Uterus (tissue), 4 donors: Measurements from ENCODE around the gene MED27. TPM values are rescaled to one million over a fixed set of nuclear protein-coding genes. Genes with fewer than 3 reads are reported as not detected.

Experiments used
- DNase-seq, 2 donors: peaks; one replicate each; pipeline ENCODE4 v3.0.0-alpha.2; 2019 to 2020
- H3K27ac ChIP-seq, 2 donors: fragments of 200-600 bp; sonication (generic); 1 replicate in 1 of 2; 2 replicates in 1 of 2; pipeline ENCODE4 v1.5.1; 2016 to 2018
- H3K27me3 ChIP-seq, 2 donors: fragments of 200-600 bp; sonication (generic); one replicate each; pipeline ENCODE4 v1.5.1; 2018 to 2019; ENCODE audit warnings: control low read depth in 1 of 2
- H3K36me3 ChIP-seq, 2 donors: fragments of 200-600 bp; sonication (generic); one replicate each; pipeline ENCODE4 v1.5.1; 2019; ENCODE audit warnings: control low read depth in 1 of 2
- H3K4me1 ChIP-seq, 2 donors: fragments of 200-600 bp; sonication (generic); one replicate each; pipeline ENCODE4 v1.5.1; 2018 to 2019; ENCODE audit warnings: control low read depth in 1 of 2
- H3K4me3 ChIP-seq, 2 donors: fragments of 200-600 bp; sonication (generic); 1 replicate in 1 of 2; 2 replicates in 1 of 2; pipeline ENCODE4 v1.5.1; 2018 to 2019; ENCODE audit warnings: mild to moderate bottlenecking in 1 of 2
- H3K9me3 ChIP-seq, 2 donors: fragments of 200-600 bp; sonication (generic); one replicate each; pipeline ENCODE4 v1.5.1; 2019; ENCODE audit warnings: control low read depth in 1 of 2
- POLR2A ChIP-seq, 2 donors: fragments of 450-650 bp; IDR thresholded peaks; one replicate each; pipeline ENCODE4 v1.6.1; 2016; ENCODE audit warnings: antibody characterized with exemption in 2 of 2, mild to moderate bottlenecking in 1 of 2, moderate library complexity in 1 of 2
- intact Hi-C: fragments of 100-400 bp; cut with DNase I; formaldehyde crosslinking; loops from one replicate; pipeline ENCODE4 v1.15.1; 2023; ENCODE audit warnings: low total_unique reads
- total RNA-seq, 4 donors: library from RNA; depleted of rRNA in 3 of 4; stranded (reverse); fragments of >200 nt in 3 of 4; gene quantifications; one replicate each; pipeline versions ENCODE4 v1.1.0 to v1.2.4, GENCODE V29; 2014 to 2023
- TF ChIP-seq, protein P1 (sequence below), 4 experiments: fragments of 200-600 bp in 2 of 4; fragments of 450-650 bp in 2 of 4; sonication (generic) in 2 of 4; IDR thresholded peaks; one replicate each; pipeline ENCODE4 v1.5.1; 2016 to 2019; ENCODE audit warnings: antibody characterized with exemption in 4 of 4, mild to moderate bottlenecking in 2 of 4, moderate library complexity in 1 of 4
- donor health status: DM: yes; HTN: yes; CAD: no.

The MED27 gene
- total RNA-seq, 4 donors from 2014 or later: 4.6 to 29.3 (median 10.7) TPM

DNA sequence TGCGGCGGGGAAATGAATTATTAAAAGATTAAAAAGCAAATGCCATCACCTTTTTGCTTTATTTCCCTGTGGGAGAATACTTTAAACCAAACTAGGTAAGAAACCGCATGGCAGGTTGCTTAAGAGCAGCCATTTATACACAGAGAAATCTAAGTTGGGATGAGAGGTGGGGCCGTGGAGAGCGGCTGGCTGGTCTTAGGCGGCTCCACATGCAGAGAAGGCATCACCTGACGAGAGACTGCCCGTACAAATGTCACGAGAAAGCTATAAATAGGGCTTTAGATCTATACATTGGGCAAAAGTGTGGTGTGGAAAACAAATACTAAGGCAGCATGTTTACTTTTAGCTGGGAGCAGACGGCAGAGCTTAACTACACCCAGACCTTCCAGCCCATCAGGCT lies 39.4 kb downstream of the MED27 start:
- Histone ChIP-seq H3K27me3 (no peaks in the 10 kb centered on the region), H3K36me3 (no peaks in the 10 kb centered on the region), H3K9me3 (no peaks in the 10 kb centered on the region), H3K4me1 (no peaks in the 10 kb centered on the region), H3K27ac (no peak overlapping the region), H3K4me3 (no peak overlapping the region)
- no peak for DNase-seq
- intact Hi-C loops: no loop called here
- TF ChIP-seq POLR2A (IDR thresholded peaks at IDR 0.05): no peak
- TF ChIP-seq, protein P1, sequence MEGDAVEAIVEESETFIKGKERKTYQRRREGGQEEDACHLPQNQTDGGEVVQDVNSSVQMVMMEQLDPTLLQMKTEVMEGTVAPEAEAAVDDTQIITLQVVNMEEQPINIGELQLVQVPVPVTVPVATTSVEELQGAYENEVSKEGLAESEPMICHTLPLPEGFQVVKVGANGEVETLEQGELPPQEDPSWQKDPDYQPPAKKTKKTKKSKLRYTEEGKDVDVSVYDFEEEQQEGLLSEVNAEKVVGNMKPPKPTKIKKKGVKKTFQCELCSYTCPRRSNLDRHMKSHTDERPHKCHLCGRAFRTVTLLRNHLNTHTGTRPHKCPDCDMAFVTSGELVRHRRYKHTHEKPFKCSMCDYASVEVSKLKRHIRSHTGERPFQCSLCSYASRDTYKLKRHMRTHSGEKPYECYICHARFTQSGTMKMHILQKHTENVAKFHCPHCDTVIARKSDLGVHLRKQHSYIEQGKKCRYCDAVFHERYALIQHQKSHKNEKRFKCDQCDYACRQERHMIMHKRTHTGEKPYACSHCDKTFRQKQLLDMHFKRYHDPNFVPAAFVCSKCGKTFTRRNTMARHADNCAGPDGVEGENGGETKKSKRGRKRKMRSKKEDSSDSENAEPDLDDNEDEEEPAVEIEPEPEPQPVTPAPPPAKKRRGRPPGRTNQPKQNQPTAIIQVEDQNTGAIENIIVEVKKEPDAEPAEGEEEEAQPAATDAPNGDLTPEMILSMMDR (IDR thresholded peaks at IDR 0.05): no peak

DNA sequence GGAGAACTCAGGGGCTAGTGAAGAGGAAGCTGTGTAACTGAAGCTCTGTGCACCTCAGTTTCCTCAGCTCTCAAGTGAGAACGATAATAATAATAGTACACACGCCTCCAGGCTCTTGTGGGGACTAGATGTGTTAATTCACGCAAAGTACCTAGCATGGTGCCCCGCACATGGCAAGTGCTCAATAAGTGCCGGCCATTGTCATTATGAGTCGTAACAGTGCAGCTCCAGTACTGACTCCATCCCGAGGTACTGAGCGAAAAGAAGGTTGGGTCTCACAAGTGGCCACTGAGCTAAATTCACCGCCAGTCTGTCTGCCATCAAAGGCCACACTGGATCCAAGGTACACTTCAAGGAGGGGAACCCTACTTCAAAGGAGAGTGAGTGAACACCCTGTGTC lies 40.4 kb downstream of the MED27 start:
- intact Hi-C loops: no loop called here

DNA sequence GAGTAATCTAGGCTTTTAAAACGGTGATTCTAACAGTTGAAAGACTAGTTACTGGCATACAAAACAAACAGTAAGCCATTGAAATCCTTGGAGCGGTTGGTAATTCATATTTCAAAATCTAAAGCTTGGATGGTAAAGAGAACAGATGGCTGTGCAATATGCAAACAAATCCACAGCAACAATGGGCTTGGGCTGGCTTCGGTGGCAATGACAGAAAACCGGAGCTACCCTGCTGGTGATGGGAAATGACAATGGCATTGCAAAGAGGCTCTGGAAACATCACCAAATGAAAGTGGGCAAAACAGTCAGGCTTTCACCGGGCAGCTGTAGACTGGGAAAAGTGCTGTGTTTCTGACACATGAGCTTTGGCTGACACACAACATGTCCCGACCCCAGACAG lies 42.2 kb downstream of the MED27 start:
- no peaks in the 10 kb centered on the region for H3K4me1 ChIP-seq
- intact Hi-C loops: no loop called here
- H3K36me3 ChIP-seq: no peaks in the 10 kb centered on the region
- no peak overlapping the region for H3K4me3 ChIP-seq
- TF ChIP-seq POLR2A (IDR thresholded peaks at IDR 0.05): no peak
- TF ChIP-seq, protein P1 (IDR thresholded peaks at IDR 0.05): no peak
- DNase-seq: no peak
- H3K27ac ChIP-seq: no peak overlapping the region
- no peaks in the 10 kb centered on the region for H3K27me3 ChIP-seq
- no peaks in the 10 kb centered on the region for H3K9me3 ChIP-seq

More for the DNA sequence above, 40.4 kb downstream of the MED27 start:
- Histone ChIP-seq H3K4me1 (no peaks in the 10 kb centered on the region), H3K27me3 (no peaks in the 10 kb centered on the region), H3K27ac (no peak overlapping the region), H3K36me3 (no peaks in the 10 kb centered on the region), H3K4me3 (no peak overlapping the region), H3K9me3 (no peaks in the 10 kb centered on the region)
- TF ChIP-seq POLR2A (IDR thresholded peaks at IDR 0.05): no peak
- TF ChIP-seq, protein P1 (IDR thresholded peaks at IDR 0.05): no peak
- DNase-seq: no peak

DNA sequence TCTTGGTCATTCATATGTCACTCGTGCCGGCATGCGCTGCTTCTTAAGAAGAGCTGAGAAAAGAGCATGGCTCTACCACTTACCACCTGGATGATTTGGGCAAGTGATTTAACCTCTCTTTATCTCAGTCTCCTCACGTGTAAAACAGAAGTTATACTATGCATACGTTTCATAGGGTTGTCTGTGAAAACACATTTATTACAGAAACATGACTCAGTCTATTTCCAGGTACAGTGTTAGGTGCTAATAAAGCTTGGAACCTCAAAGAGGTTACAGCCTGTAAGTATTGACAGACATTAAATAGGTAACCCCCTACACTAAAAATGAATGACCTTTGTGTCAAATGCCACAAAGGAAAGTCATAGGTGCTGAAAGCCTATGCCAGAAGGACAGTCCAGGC lies 43.1 kb downstream of the MED27 start:
- H3K4me1 ChIP-seq: peaks cover 0 to 4% of the 10 kb centered on the region in 2 donors
- intact Hi-C loops: no loop called here
- DNase-seq: no peak
- H3K27ac ChIP-seq: no peak overlapping the region
- TF ChIP-seq, protein P1 (IDR thresholded peaks at IDR 0.05): no peak
- no peak for TF ChIP-seq POLR2A (IDR thresholded peaks at IDR 0.05)
- H3K27me3 ChIP-seq: no peaks in the 10 kb centered on the region
- no peaks in the 10 kb centered on the region for H3K36me3 ChIP-seq
- H3K4me3 ChIP-seq: no peak overlapping the region
- no peaks in the 10 kb centered on the region for H3K9me3 ChIP-seq

DNA sequence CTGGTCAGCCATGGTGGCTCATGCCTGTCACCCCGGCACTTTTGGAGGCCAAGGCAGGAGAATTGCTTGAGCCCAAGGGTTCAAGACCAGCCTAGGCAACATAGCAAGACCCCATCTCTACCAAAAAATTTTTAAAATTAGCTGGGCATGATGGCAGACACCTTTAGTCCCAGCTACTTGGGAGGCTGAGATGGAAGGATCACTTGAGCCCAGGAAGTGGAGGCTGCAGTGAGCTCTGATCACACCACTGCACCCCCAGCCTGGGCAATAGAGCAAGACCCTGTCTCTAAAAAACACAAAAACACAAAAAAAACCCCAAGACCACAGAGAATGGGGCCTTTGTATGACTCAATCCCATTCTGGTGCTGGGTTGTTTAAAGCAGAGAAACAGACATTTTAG lies 44.0 kb downstream of the MED27 start:
- Histone ChIP-seq H3K27ac (no peak overlapping the region), H3K4me3 (no peak overlapping the region), H3K27me3 (no peaks in the 10 kb centered on the region), H3K4me1 (peaks cover 0 to 4% of the 10 kb centered on the region in 2 donors), H3K9me3 (no peaks in the 10 kb centered on the region), H3K36me3 (no peaks in the 10 kb centered on the region)
- intact Hi-C loops: no loop called here
- TF ChIP-seq POLR2A (IDR thresholded peaks at IDR 0.05): no peak
- TF ChIP-seq, protein P1 (IDR thresholded peaks at IDR 0.05): no peak
- DNase-seq: no peak
